HL-60 (cell line): Measurements from ENCODE around the gene SHROOM3.

Experiments used
- DNase-seq, 2 experiments: peaks; one replicate each; pipeline ENCODE4 v3.0.0-alpha.2; 2010 to 2020; ENCODE audit warnings: low read depth in 1 of 2, low spot score in 1 of 2
- H3K27ac ChIP-seq: fragments of 250-450 bp; sonication (Bioruptor Pico); replicated peaks from 2 replicates; pipeline ENCODE4 v1.5.1; 2020; ENCODE audit warnings: mild to moderate bottlenecking, moderate library complexity
- H3K27me3 ChIP-seq: fragments of 250-450 bp; sonication (Bioruptor Pico); 2 replicates; pipeline ENCODE4 v1.5.1; 2021; ENCODE audit warnings: mild to moderate bottlenecking, moderate library complexity; ENCODE audit not compliant: insufficient read depth, poor library complexity, severe bottlenecking
- H3K4me3 ChIP-seq: replicated peaks from 2 replicates; pipeline ENCODE4 v1.5.1; 2011; ENCODE audit warnings: mild to moderate bottlenecking, control low read depth, low read length; ENCODE audit not compliant: insufficient read depth
- GABPA ChIP-seq: IDR thresholded peaks from 2 replicates; pipeline ENCODE4 v1.6.1; 2012; ENCODE audit warnings: low read depth
- POLR2AphosphoS5 ChIP-seq: IDR thresholded peaks from 2 replicates; pipeline ENCODE4 v1.6.1; 2012; ENCODE audit warnings: low read depth
- SPI1 ChIP-seq: IDR thresholded peaks from 2 replicates; pipeline ENCODE4 v1.6.1; 2012; ENCODE audit warnings: low read depth, mild to moderate bottlenecking, borderline replicate concordance
- TF ChIP-seq, protein P1 (sequence below): IDR thresholded peaks from one replicate; pipeline ENCODE4 v1.5.1; 2011; ENCODE audit warnings: low read length, control low read depth, inconsistent platforms; ENCODE audit not compliant: insufficient read depth
- TF ChIP-seq, protein P2 (sequence below): IDR thresholded peaks from 2 replicates; pipeline ENCODE4 v1.6.1; 2012; ENCODE audit warnings: low read depth; ENCODE audit not compliant: insufficient replicate concordance

SHROOM3 gene

DNA sequence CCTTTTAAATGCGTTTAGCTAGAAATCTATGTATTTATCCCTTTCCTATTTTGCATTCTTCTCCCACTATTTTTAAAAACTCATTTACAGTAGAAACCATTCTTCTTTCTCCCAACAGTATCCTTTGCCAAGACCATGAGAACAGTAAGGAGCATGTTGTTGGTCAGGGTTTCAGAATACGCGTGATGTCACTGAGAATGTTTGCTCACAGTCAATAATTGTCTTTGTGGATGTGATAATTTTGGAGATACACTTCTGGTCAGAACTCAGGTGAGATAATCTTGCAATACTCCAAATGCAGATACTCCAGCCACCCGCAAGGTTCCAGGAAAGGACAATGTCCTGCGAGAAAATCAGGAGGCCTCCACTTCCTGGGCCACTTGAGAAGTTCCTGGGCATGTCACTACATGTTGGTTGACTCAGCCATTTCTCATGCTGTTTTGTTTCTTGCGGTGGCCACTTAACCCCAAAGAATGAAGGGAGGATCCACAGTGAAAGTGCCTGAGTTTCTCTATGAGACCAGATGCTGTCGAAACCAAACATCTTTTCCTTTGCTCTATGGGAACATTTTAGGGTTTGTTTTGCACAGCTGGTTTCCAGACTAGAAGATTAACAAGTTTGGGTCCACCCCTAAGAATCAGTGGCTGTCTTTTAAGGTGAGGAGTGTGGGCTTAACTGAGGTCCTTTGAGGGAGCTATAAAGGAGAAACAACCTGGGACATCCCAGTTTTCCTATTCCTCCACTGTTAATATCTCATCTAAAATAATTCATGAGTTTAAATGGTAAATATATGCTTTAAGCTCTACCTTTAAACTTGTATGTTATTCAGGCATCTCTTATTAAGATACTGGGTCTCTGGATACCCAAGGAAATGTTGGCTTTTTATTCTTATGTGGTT is 346.9 kb downstream of the SHROOM3 start:
- TF ChIP-seq POLR2AphosphoS5: no peak
- TF ChIP-seq SPI1: no peak
- TF ChIP-seq GABPA: no peak
- TF ChIP-seq, protein P1, sequence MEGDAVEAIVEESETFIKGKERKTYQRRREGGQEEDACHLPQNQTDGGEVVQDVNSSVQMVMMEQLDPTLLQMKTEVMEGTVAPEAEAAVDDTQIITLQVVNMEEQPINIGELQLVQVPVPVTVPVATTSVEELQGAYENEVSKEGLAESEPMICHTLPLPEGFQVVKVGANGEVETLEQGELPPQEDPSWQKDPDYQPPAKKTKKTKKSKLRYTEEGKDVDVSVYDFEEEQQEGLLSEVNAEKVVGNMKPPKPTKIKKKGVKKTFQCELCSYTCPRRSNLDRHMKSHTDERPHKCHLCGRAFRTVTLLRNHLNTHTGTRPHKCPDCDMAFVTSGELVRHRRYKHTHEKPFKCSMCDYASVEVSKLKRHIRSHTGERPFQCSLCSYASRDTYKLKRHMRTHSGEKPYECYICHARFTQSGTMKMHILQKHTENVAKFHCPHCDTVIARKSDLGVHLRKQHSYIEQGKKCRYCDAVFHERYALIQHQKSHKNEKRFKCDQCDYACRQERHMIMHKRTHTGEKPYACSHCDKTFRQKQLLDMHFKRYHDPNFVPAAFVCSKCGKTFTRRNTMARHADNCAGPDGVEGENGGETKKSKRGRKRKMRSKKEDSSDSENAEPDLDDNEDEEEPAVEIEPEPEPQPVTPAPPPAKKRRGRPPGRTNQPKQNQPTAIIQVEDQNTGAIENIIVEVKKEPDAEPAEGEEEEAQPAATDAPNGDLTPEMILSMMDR: no peak
- TF ChIP-seq, protein P2, sequence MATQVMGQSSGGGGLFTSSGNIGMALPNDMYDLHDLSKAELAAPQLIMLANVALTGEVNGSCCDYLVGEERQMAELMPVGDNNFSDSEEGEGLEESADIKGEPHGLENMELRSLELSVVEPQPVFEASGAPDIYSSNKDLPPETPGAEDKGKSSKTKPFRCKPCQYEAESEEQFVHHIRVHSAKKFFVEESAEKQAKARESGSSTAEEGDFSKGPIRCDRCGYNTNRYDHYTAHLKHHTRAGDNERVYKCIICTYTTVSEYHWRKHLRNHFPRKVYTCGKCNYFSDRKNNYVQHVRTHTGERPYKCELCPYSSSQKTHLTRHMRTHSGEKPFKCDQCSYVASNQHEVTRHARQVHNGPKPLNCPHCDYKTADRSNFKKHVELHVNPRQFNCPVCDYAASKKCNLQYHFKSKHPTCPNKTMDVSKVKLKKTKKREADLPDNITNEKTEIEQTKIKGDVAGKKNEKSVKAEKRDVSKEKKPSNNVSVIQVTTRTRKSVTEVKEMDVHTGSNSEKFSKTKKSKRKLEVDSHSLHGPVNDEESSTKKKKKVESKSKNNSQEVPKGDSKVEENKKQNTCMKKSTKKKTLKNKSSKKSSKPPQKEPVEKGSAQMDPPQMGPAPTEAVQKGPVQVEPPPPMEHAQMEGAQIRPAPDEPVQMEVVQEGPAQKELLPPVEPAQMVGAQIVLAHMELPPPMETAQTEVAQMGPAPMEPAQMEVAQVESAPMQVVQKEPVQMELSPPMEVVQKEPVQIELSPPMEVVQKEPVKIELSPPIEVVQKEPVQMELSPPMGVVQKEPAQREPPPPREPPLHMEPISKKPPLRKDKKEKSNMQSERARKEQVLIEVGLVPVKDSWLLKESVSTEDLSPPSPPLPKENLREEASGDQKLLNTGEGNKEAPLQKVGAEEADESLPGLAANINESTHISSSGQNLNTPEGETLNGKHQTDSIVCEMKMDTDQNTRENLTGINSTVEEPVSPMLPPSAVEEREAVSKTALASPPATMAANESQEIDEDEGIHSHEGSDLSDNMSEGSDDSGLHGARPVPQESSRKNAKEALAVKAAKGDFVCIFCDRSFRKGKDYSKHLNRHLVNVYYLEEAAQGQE: no peak
- Histone ChIP-seq H3K4me3 (no peak overlapping the region), H3K27me3 (peaks cover 4% of the 10 kb centered on the region), H3K27ac (no peak overlapping the region)
- DNase-seq: no peak

DNA sequence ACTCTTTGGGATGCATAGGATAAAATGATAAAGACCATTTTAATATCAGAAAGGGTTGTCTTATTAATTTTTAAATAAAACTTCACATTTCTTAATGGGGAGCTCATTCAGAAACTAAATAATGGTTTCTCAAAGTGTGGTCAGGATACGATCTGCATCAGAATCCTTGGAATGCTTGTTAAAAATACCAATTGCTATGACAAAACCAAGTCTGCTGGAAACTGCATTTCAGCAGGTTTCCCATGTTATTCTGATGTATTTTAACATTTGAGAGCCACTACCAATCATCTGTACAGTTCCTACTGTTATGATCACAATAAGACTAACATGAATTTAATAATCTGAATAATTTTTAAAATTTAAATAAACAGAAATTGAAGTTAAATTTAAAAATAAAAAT is 347.8 kb downstream of the SHROOM3 start:
- peaks cover 4% of the 10 kb centered on the region for H3K27me3 ChIP-seq
- no peak for DNase-seq
- no peak overlapping the region for H3K27ac ChIP-seq
- TF ChIP-seq POLR2AphosphoS5: no peak
- no peak overlapping the region for H3K4me3 ChIP-seq

DNA sequence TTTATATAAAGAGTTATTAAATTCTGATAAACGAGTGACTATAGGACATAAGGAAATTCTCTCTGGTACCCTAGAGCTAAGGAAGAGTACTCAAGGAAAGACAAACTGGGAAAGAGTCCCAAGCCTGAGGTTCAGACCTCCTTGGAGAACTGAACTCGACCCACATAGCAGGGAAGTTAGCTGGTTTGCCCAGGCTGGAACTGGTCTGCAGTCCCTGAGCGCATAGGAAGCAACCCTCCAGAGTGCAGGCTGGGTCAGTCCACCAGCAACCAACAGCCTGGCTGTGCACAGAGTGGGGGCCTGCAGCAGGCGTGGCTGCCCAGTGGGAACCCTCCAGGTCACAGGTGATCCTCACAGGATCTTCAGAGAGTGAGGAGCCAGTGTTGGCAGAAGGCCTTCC is 348.8 kb downstream of the SHROOM3 start:
- no peak for TF ChIP-seq POLR2AphosphoS5
- TF ChIP-seq, protein P2: no peak
- TF ChIP-seq SPI1: no peak
- TF ChIP-seq GABPA: no peak
- TF ChIP-seq, protein P1: no peak
- Histone ChIP-seq H3K27ac (no peak overlapping the region), H3K27me3 (peaks cover 4% of the 10 kb centered on the region), H3K4me3 (no peak overlapping the region)
- no peak for DNase-seq

DNA sequence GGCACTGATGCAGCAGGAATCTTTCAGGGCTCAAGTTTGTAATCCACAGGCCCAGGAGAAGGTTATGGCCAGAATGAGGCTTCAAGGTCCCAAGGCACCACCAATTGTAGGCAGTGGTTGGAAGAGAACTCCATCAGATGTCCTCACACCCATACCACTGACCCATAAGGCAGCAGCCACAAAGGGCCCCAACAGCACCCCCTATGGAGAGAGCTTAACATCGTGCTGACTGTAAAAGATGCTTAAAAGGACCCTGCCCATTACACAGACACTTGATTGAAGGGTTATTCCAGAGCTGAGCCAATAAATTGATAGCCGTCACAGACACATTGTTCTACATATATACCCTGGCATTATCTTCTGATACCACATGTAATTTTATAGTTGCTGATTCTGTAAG is 349.2 kb downstream of the SHROOM3 start:
- DNase-seq: no peak
- Histone ChIP-seq H3K27me3 (peaks cover 4% of the 10 kb centered on the region), H3K4me3 (no peak overlapping the region), H3K27ac (no peak overlapping the region)
- TF ChIP-seq SPI1: no peak
- TF ChIP-seq, protein P2: no peak
- TF ChIP-seq, protein P1: no peak
- TF ChIP-seq POLR2AphosphoS5: no peak
- TF ChIP-seq GABPA: no peak
